ENCODE results near the gene CLCN2. TPM values are rescaled to one million over a fixed set of nuclear protein-coding genes. Genes with fewer than 3 reads are reported as not detected.

Gene CLCN2
- polyA plus RNA-seq, 2 of the 4 experiments (the other 2 are of a cell fraction): 2.2 to 5.4 TPM

GRCh38 chr3:184327171-184327570 lies 34.2 kb downstream of the CLCN2 start (continued):
- TF ChIP-seq E2F6 (IDR thresholded peaks at IDR 0.05; ENCODE audit: borderline replicate concordance, low read depth) (no peak), FOXS1 (CRISPR knock-in tag; IDR thresholded peaks at IDR 0.05) (no peak), CEBPB (IDR thresholded peaks at IDR 0.05) (no peak), HES2 (IDR thresholded peaks at IDR 0.05) (no peak), MYC (IDR thresholded peaks at IDR 0.05; ENCODE audit: borderline replicate concordance, low read length) (no peak), CHD4 (IDR thresholded peaks at IDR 0.05; ENCODE audit: borderline replicate concordance) (no peak), CTCF (IDR thresholded peaks at IDR 0.05) (no peak), TFCP2L1 (CRISPR knock-in tag; IDR thresholded peaks at IDR 0.05) (no peak)

- H3K4me1 ChIP-seq: peaks cover 6% of the 10 kb centered on the region; the same call in 2 of the 3 replicates
- H3K4me3 ChIP-seq: no peak overlapping the region
- no peak for DNase-seq (ENCODE audit: low read depth in 1 of 2, low spot score in 1 of 2)
- no peaks in the 10 kb centered on the region for H3K9me3 ChIP-seq
- WGBS (ENCODE audit: missing lambda C conversion rate): 88% methylated on average over 5 of the region's 6 CpGs
- no peak for TF ChIP-seq ATOH8 (CRISPR knock-in tag; IDR thresholded peaks at IDR 0.05; ENCODE audit: low read depth)
- no peak for TF ChIP-seq CEBPB (IDR thresholded peaks at IDR 0.05)
- TF ChIP-seq FOSL2 (IDR thresholded peaks at IDR 0.05): no peak
- TF ChIP-seq FOSL2 (CRISPR knock-in tag; IDR thresholded peaks at IDR 0.05): no peak
- no peak for TF ChIP-seq FOXS1 (CRISPR knock-in tag; IDR thresholded peaks at IDR 0.05)
- TF ChIP-seq RNF2 (IDR thresholded peaks at IDR 0.05; ENCODE audit: borderline replicate concordance, low read depth): no peak
- no peak for TF ChIP-seq CBX8 (IDR thresholded peaks at IDR 0.05)
- no peak for TF ChIP-seq CHD4 (IDR thresholded peaks at IDR 0.05; ENCODE audit: borderline replicate concordance)
- no peak for TF ChIP-seq RAD21 (conservative IDR thresholded peaks at IDR 0.05 in 1 of 2, IDR thresholded peaks at IDR 0.05 in 1 of 2)
- TF ChIP-seq JUN (IDR thresholded peaks at IDR 0.05): no peak
- TF ChIP-seq EHF (CRISPR knock-in tag; IDR thresholded peaks at IDR 0.05): no peak
- H3K4me2 ChIP-seq: no peak overlapping the region
- CTCF ChIA-PET: interaction anchor here (1.4 to 2.0 kb wide), 3 partner anchors 9 to 28 kb away, joined by 3 to 7 read pairs (median 4); no protein-coding TSS in a partner anchor
- ATAC-seq: no peak
- FAIRE-seq: no peak
- H3K27ac ChIP-seq: no peak overlapping the region
- POLR2A ChIA-PET: no interaction called here
Observed at GRCh38 chr3:184325715-184326369, 35.6 kb downstream of the CLCN2 start.

- ATAC-seq (no peak), FAIRE-seq (no peak)
- H3K4me1 ChIP-seq: peaks cover 11% of the 10 kb centered on the region
- TF ChIP-seq HOXB13 (CRISPR knock-in tag; IDR thresholded peaks at IDR 0.05; ENCODE audit: low read depth) (no peak), GATA3 (IDR thresholded peaks at IDR 0.05; ENCODE audit: borderline replicate concordance) (no peak), CHD2 (IDR thresholded peaks at IDR 0.05; ENCODE audit: low read length, partially characterized antibody) (no peak), CTCF (IDR thresholded peaks at IDR 0.05) (no peak), HEYL (CRISPR knock-in tag; IDR thresholded peaks at IDR 0.05) (no peak), RFX5 (IDR thresholded peaks at IDR 0.05) (no peak), BHLHE40 (IDR thresholded peaks at IDR 0.05; ENCODE audit: low read depth, low read length) (no peak), REST (IDR thresholded peaks at IDR 0.05) (no peak), ZNF302 (CRISPR knock-in tag; IDR thresholded peaks at IDR 0.05) (no peak), EHF (CRISPR knock-in tag; IDR thresholded peaks at IDR 0.05) (no peak), HOXA7 (CRISPR knock-in tag; IDR thresholded peaks at IDR 0.05) (no peak), KDM1A (IDR thresholded peaks at IDR 0.05; ENCODE audit: low read depth) (no peak)
Observed at GRCh38 chr3:184325269-184325668, 36.1 kb downstream of the CLCN2 start.

More at GRCh38 chr3:184325269-184325668, 36.1 kb downstream of the CLCN2 start:
- no peaks in the 10 kb centered on the region for H3K9me3 ChIP-seq
- WGBS (ENCODE audit: missing lambda C conversion rate): 95% methylated on average over 13 of the region's 13 CpGs
- H3K4me2 ChIP-seq: no peak overlapping the region
- H3K4me3 ChIP-seq: no peak overlapping the region
- ChIA-PET CTCF (interaction anchor here (1.4 kb wide), 2 partner anchors 10 to 30 kb away, joined by 3 to 4 read pairs; no protein-coding TSS in a partner anchor), POLR2A (no interaction called here)
- H3K27ac ChIP-seq: no peak overlapping the region
- no peak for DNase-seq (ENCODE audit: low read depth in 1 of 2, low spot score in 1 of 2)

Measured in A549 (cell line).